Stimulated activated effector memory CD8-positive, alpha-beta T cell treated with anti-CD3 and anti-CD28 coated beads, Interleukin-12 subunit alpha, Interleukin-12 subunit beta, amount 100 ng/mL, for 72 hours (primary cell): Measurements from ENCODE around the gene KCNK3.
A peak's percentile ranks its signal among the peaks of the same experiment; 100 is the strongest.

Source experiments
- ATAC-seq: fragments of 150-1000 bp; cut with Tn5 transposase; 2 replicates; pipeline ENCODE4 v1.10.0; 2021
- DNase-seq, 2 donors: peaks; one replicate each; pipeline ENCODE4 v3.0.0; 2021 to 2022; ENCODE audit warnings: low spot score in 2 of 2
- H3K27ac Mint-ChIP-seq: one replicate; pipeline ENCODE4 v1.8.0; 2022; ENCODE audit warnings: mild to moderate bottlenecking, mixed read lengths
- H3K36me3 Mint-ChIP-seq: one replicate; pipeline ENCODE4 v1.8.0; 2022; ENCODE audit warnings: mild to moderate bottlenecking, mixed read lengths
- H3K4me1 Mint-ChIP-seq: one replicate; pipeline ENCODE4 v1.8.0; 2022; ENCODE audit warnings: mixed read lengths
- H3K4me3 Mint-ChIP-seq: one replicate; pipeline ENCODE4 v1.8.0; 2022; ENCODE audit warnings: mild to moderate bottlenecking, mixed read lengths
- H3K9me3 Mint-ChIP-seq: one replicate; pipeline ENCODE4 v1.8.0; 2022; ENCODE audit warnings: mixed read lengths

The KCNK3 gene

DNA sequence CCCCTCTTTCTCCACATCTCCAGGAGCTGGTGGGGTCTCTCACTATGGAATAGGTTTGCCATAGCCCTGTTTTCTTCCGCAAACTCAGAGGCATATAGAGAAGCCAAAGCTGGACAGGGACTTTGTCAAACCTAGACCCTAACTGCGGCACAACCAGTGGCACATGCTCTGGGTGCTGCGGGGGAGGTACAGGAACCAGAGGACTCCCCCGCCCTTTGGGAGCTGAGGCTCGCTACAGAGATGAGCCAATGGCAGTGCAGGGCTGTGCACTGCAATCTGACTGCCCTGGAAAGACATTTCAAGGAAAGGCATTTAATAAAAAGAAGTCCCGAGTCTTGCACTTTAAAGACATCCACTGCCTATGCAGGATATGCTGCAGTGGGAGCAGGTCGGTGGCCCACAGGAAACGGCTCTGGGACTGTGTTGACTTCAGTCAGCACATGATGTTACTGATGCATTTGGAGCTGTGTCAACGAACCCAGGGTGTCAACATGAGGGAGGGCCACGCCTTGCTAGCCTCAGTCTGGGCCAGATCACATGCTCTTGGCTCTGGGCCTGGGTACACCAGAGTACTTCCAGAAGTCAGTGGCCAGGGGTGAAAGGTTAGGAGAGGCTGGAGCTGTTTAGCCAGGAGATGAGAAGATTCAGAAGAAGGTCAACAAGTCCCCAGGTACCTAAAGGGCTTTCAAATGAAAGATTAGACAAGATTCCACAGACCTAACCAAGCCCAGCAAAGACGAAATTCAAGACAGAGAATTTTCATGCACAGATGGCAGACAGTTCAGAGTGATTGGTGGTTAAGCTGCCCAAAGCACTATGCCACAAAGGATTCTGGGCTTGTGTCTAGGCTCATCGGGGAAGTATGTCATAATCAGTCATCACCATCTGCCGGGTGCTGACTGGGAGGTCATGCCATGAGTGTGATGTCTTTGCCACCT is 79.8 kb downstream of the KCNK3 start:
- Mint-ChIP-seq H3K4me3 (peak overlapping the region; percentile 13), H3K27ac (peak overlapping the region; percentile 64), H3K9me3 (no peaks in the 10 kb centered on the region), H3K36me3 (peaks cover 40% of the 10 kb centered on the region), H3K4me1 (peaks cover 57% of the 10 kb centered on the region)
- DNase-seq = no peak
- ATAC-seq = peak; percentile 85

- H3K36me3 Mint-ChIP-seq = peaks cover 67% of the 10 kb centered on the region
- no peak overlapping the region for H3K4me3 Mint-ChIP-seq
- H3K9me3 Mint-ChIP-seq = no peaks in the 10 kb centered on the region
- no peak for DNase-seq
- no peak for ATAC-seq
- peaks cover 36% of the 10 kb centered on the region for H3K4me1 Mint-ChIP-seq
- H3K27ac Mint-ChIP-seq = peak overlapping the region; percentile 70
Measured at GRCh38 chr2:26776195-26776800, 83.8 kb downstream of the KCNK3 start.

GRCh38 chr2:26778098-26778497 is 85.6 kb downstream of the KCNK3 start:
- Mint-ChIP-seq H3K36me3 (peaks cover 67% of the 10 kb centered on the region), H3K9me3 (no peaks in the 10 kb centered on the region), H3K4me3 (no peak overlapping the region), H3K27ac (peak overlapping the region; percentile 81), H3K4me1 (peaks cover 19% of the 10 kb centered on the region)
- DNase-seq (no peak), ATAC-seq (peak; percentile 29)

DNA sequence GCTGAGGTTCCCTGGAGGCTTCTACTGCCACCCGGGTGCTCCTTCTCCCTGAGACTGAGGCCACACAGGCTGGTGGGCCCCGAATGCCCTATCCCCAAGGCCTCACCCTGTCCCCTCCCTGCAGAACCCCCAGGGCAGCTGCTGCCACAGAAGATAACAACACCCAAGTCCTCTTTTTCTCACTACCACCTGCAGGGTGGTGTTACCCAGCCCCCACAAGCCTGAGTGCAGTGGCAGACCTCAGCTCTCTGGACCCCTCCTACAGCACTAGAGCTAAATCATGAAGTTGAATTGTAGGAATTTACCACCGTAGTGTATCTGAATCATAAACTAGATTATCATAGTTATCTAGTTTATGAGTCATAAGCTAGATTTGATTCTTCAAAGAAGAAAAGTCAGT is 86.0 kb downstream of the KCNK3 start:
- no peaks in the 10 kb centered on the region for H3K9me3 Mint-ChIP-seq
- ATAC-seq (peak; percentile 45), DNase-seq (no peak)
- H3K4me1 Mint-ChIP-seq = peaks cover 19% of the 10 kb centered on the region
- H3K36me3 Mint-ChIP-seq = peaks cover 67% of the 10 kb centered on the region
- H3K27ac Mint-ChIP-seq = peak overlapping the region; percentile 81
- H3K4me3 Mint-ChIP-seq = no peak overlapping the region

DNA sequence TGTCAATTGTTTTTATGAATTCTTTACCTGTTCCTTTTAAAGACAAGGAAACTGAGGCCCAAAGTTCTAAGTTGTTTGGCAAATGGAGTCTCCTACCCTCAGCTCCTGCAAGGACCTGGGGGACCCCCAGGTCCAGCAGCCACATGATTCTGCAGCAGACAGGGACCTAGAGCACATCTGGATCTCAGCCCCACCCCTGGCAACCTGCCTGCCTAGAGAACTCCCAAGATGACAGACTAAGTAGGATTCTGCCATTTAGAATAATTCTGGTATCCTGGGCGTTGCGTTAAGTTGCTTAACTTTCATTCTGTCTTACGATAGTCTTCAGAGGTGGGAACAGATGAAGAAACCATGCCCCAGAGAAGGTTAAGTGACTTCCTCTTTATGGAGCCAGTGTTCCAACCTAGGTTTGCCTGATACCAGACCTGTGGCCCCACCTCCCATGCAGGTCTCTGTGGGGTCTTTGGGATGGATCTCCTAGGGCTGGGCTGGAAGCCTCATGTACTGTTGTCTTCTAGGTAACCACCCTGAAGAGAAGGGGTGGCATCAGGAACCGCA is 87.8 kb downstream of the KCNK3 start:
- H3K36me3 Mint-ChIP-seq = peaks cover 53% of the 10 kb centered on the region

More for the DNA sequence above, 87.8 kb downstream of the KCNK3 start:
- no peak for ATAC-seq
- no peak for DNase-seq
- H3K27ac Mint-ChIP-seq = peak overlapping the region; percentile 80
- no peak overlapping the region for H3K4me3 Mint-ChIP-seq
- no peaks in the 10 kb centered on the region for H3K9me3 Mint-ChIP-seq
- peaks cover 19% of the 10 kb centered on the region for H3K4me1 Mint-ChIP-seq
